ENCODE results near the gene HDAC4.

HDAC4 gene

DNA sequence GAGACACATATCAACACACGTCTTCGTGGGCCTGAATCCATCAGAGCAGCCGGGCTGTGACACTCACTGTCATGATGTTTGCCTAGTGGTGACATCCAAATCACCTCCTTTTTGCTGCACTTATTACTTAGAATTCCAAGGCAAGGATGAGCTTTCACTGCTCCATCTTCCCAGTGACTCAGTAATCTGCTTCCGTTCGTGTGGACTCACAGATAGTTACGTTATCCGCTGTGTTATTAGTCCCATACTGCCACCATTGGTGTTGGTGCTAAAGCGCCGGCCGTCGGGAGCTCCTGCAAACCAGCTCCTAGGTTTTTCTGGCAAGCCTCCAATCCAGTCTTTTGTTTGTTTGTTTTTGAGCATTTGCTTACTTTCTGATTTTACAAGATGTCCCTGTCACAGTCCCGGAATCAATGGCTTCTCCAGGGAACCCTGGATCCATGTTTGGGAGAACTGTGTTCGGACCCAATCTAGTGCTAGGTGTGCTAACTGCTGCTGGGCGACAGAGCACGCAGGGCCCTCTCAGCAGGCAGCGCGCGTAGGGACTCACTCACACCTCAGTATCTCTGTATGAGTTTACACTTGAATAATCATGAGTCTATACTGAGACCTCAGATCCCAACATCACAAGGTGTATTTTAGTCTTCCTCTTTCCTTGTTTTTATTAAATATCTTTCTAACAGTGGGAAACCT, 42.6 kb downstream of the HDAC4 start:
- H3K4me3 ChIP-seq (ENCODE audit: insufficient read length, low read depth), result no peak overlapping the region
- no peak overlapping the region for H3K9ac ChIP-seq (ENCODE audit: insufficient read length, low read depth)
- H3K36me3 ChIP-seq (ENCODE audit: insufficient read depth, insufficient read length, low read length), result no peaks in the 10 kb centered on the region
- H3K4me1 ChIP-seq (ENCODE audit: insufficient read depth, insufficient read length), result peaks cover 2% of the 10 kb centered on the region
- no peak for DNase-seq (ENCODE audit: low read depth, low spot score)
- peaks cover 16% of the 10 kb centered on the region for H3K9me3 ChIP-seq (ENCODE audit: insufficient read depth, low read length)
- no peaks in the 10 kb centered on the region for H3K27me3 ChIP-seq (ENCODE audit: insufficient read depth, insufficient read length)
- TF ChIP-seq ZNF274 (IDR thresholded peaks at IDR 0.05; ENCODE audit: low read depth, low read length), result no peak
- TF ChIP-seq SUZ12 (IDR thresholded peaks at IDR 0.05; ENCODE audit: extremely low read depth, insufficient read depth, insufficient read length), result no peak
- no peak for TF ChIP-seq YY1 (IDR thresholded peaks at IDR 0.05; ENCODE audit: insufficient read depth, insufficient read length)

DNA sequence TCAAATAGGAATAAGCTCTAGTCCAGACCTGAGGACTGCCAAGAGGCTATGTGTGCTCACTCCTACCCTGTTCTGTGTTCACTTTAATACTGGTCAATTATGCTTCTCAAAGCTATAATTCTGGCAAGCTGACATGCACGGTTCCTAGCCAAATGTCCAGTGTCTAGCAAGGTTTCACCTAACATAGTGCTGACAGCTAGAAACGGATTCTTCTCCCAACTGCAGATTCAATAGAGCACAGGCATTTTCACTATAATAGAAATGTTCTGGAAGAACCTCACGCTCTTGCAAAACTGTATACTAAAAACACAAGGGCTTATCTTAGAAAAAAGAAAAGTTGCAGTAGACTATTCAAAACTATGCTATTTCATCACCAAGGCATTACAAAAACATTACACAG, 45.1 kb downstream of the HDAC4 start:
- peaks cover 2% of the 10 kb centered on the region for H3K4me1 ChIP-seq (ENCODE audit: insufficient read depth, insufficient read length)
- no peaks in the 10 kb centered on the region for H3K27me3 ChIP-seq (ENCODE audit: insufficient read depth, insufficient read length)
- H3K36me3 ChIP-seq (ENCODE audit: insufficient read depth, insufficient read length, low read length), result peaks cover 20% of the 10 kb centered on the region
- peaks cover 16% of the 10 kb centered on the region for H3K9me3 ChIP-seq (ENCODE audit: insufficient read depth, low read length)
- H3K4me3 ChIP-seq (ENCODE audit: insufficient read length, low read depth), result no peak overlapping the region
- DNase-seq (ENCODE audit: low read depth, low spot score), result no peak
- no peak overlapping the region for H3K9ac ChIP-seq (ENCODE audit: insufficient read length, low read depth)
- TF ChIP-seq ZNF274 (IDR thresholded peaks at IDR 0.05; ENCODE audit: low read depth, low read length) (no peak), SUZ12 (IDR thresholded peaks at IDR 0.05; ENCODE audit: extremely low read depth, insufficient read depth, insufficient read length) (no peak), YY1 (IDR thresholded peaks at IDR 0.05; ENCODE audit: insufficient read depth, insufficient read length) (no peak)

GRCh38 chr2:239355139-239355538, 45.7 kb downstream of the HDAC4 start:
- no peak overlapping the region for H3K9ac ChIP-seq (ENCODE audit: insufficient read length, low read depth)
- H3K4me1 ChIP-seq (ENCODE audit: insufficient read depth, insufficient read length), result no peaks in the 10 kb centered on the region
- TF ChIP-seq YY1 (IDR thresholded peaks at IDR 0.05; ENCODE audit: insufficient read depth, insufficient read length) (no peak), ZNF274 (IDR thresholded peaks at IDR 0.05; ENCODE audit: low read depth, low read length) (no peak)
- no peak for DNase-seq (ENCODE audit: low read depth, low spot score)
- peaks cover 23% of the 10 kb centered on the region for H3K36me3 ChIP-seq (ENCODE audit: insufficient read depth, insufficient read length, low read length)
- peaks cover 16% of the 10 kb centered on the region for H3K9me3 ChIP-seq (ENCODE audit: insufficient read depth, low read length)
- H3K27me3 ChIP-seq (ENCODE audit: insufficient read depth, insufficient read length), result no peaks in the 10 kb centered on the region
- no peak overlapping the region for H3K4me3 ChIP-seq (ENCODE audit: insufficient read length, low read depth)

- Histone ChIP-seq H3K4me3 (ENCODE audit: insufficient read length, low read depth) (no peak overlapping the region), H3K27me3 (ENCODE audit: insufficient read depth, insufficient read length) (no peaks in the 10 kb centered on the region), H3K9ac (ENCODE audit: insufficient read length, low read depth) (no peak overlapping the region), H3K4me1 (ENCODE audit: insufficient read depth, insufficient read length) (peaks cover under 1% of the 10 kb centered on the region), H3K36me3 (ENCODE audit: insufficient read depth, insufficient read length, low read length) (peaks cover 24% of the 10 kb centered on the region), H3K9me3 (ENCODE audit: insufficient read depth, low read length) (peaks cover 16% of the 10 kb centered on the region)
- TF ChIP-seq YY1 (IDR thresholded peaks at IDR 0.05; ENCODE audit: insufficient read depth, insufficient read length) (no peak), SUZ12 (IDR thresholded peaks at IDR 0.05; ENCODE audit: extremely low read depth, insufficient read depth, insufficient read length) (no peak), ZNF274 (IDR thresholded peaks at IDR 0.05; ENCODE audit: low read depth, low read length) (no peak)
- DNase-seq (ENCODE audit: low read depth, low spot score), result no peak
Measured at GRCh38 chr2:239354791-239355136, 46.1 kb downstream of the HDAC4 start.

- no peak for DNase-seq (ENCODE audit: low read depth, low spot score)
- Histone ChIP-seq H3K9ac (ENCODE audit: insufficient read length, low read depth) (no peak overlapping the region), H3K4me3 (ENCODE audit: insufficient read length, low read depth) (no peak overlapping the region), H3K36me3 (ENCODE audit: insufficient read depth, insufficient read length, low read length) (peaks cover 29% of the 10 kb centered on the region), H3K9me3 (ENCODE audit: insufficient read depth, low read length) (peaks cover 16% of the 10 kb centered on the region), H3K27me3 (ENCODE audit: insufficient read depth, insufficient read length) (no peaks in the 10 kb centered on the region), H3K4me1 (ENCODE audit: insufficient read depth, insufficient read length) (peaks cover 3% of the 10 kb centered on the region)
- TF ChIP-seq SUZ12 (IDR thresholded peaks at IDR 0.05; ENCODE audit: extremely low read depth, insufficient read depth, insufficient read length), result no peak
- TF ChIP-seq ZNF274 (IDR thresholded peaks at IDR 0.05; ENCODE audit: low read depth, low read length), result no peak
- no peak for TF ChIP-seq YY1 (IDR thresholded peaks at IDR 0.05; ENCODE audit: insufficient read depth, insufficient read length)
Measured at GRCh38 chr2:239354132-239354790, 46.6 kb downstream of the HDAC4 start.

DNA sequence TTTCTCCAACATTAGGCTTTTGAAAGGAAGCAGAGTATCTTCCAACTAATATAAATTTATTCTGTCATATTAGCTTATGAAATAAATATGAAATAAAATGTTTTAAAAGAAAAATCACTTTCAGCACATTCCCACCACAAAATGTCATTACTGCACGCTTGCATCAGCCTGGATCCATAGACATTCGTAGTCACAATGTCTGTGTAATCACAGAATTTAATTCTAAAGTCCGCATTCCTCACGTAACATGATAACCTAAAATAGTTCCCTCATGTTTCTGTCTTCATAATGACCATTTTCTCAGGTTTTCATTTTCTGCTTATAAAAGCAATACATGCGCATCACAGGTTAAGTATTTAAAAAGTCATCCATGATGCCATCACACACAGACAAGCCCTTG, 47.1 kb downstream of the HDAC4 start:
- H3K4me1 ChIP-seq (ENCODE audit: insufficient read depth, insufficient read length), result peaks cover 3% of the 10 kb centered on the region
- no peak for TF ChIP-seq YY1 (IDR thresholded peaks at IDR 0.05; ENCODE audit: insufficient read depth, insufficient read length)
- TF ChIP-seq ZNF274 (IDR thresholded peaks at IDR 0.05; ENCODE audit: low read depth, low read length), result no peak
- no peak for TF ChIP-seq SUZ12 (IDR thresholded peaks at IDR 0.05; ENCODE audit: extremely low read depth, insufficient read depth, insufficient read length)
- no peak overlapping the region for H3K4me3 ChIP-seq (ENCODE audit: insufficient read length, low read depth)
- H3K36me3 ChIP-seq (ENCODE audit: insufficient read depth, insufficient read length, low read length), result peaks cover 35% of the 10 kb centered on the region
- H3K9ac ChIP-seq (ENCODE audit: insufficient read length, low read depth), result no peak overlapping the region
- H3K9me3 ChIP-seq (ENCODE audit: insufficient read depth, low read length), result peaks cover 16% of the 10 kb centered on the region
- no peak for DNase-seq (ENCODE audit: low read depth, low spot score)
- no peaks in the 10 kb centered on the region for H3K27me3 ChIP-seq (ENCODE audit: insufficient read depth, insufficient read length)

- Histone ChIP-seq H3K9me3 (ENCODE audit: insufficient read depth, low read length) (peaks cover 16% of the 10 kb centered on the region), H3K9ac (ENCODE audit: insufficient read length, low read depth) (no peak overlapping the region), H3K4me1 (ENCODE audit: insufficient read depth, insufficient read length) (peaks cover 3% of the 10 kb centered on the region), H3K4me3 (ENCODE audit: insufficient read length, low read depth) (no peak overlapping the region), H3K27me3 (ENCODE audit: insufficient read depth, insufficient read length) (no peaks in the 10 kb centered on the region), H3K36me3 (ENCODE audit: insufficient read depth, insufficient read length, low read length) (peaks cover 37% of the 10 kb centered on the region)
- DNase-seq (ENCODE audit: low read depth, low spot score), result no peak
- TF ChIP-seq YY1 (IDR thresholded peaks at IDR 0.05; ENCODE audit: insufficient read depth, insufficient read length) (no peak), SUZ12 (IDR thresholded peaks at IDR 0.05; ENCODE audit: extremely low read depth, insufficient read depth, insufficient read length) (no peak), ZNF274 (IDR thresholded peaks at IDR 0.05; ENCODE audit: low read depth, low read length) (no peak)
Measured at GRCh38 chr2:239351687-239352086, 49.1 kb downstream of the HDAC4 start.
